Superior temporal gyrus (tissue), 1 donor: ENCODE data around the gene CCDC88C.
"Not testable (repeated sequence)": the region's sequence is repeated elsewhere in the genome, so short reads cannot be mapped to it uniquely, and the experiment has no call there.

ENCODE experiments used
- DNase-seq: peaks from one replicate; pipeline ENCODE4 v3.0.0-alpha.2; 2016; ENCODE audit errors: extremely low spot score

Gene CCDC88C

GRCh38 chr14:91269076-91269991 lies 148.3 kb downstream of the CCDC88C start:
- DNase-seq = no peak

GRCh38 chr14:91267965-91268437 lies 149.6 kb downstream of the CCDC88C start:
- no peak for DNase-seq

GRCh38 chr14:91266276-91266675 lies 151.3 kb downstream of the CCDC88C start:
- not testable (repeated sequence) for DNase-seq

GRCh38 chr14:91265404-91265803 lies 152.2 kb downstream of the CCDC88C start:
- no peak for DNase-seq

DNA sequence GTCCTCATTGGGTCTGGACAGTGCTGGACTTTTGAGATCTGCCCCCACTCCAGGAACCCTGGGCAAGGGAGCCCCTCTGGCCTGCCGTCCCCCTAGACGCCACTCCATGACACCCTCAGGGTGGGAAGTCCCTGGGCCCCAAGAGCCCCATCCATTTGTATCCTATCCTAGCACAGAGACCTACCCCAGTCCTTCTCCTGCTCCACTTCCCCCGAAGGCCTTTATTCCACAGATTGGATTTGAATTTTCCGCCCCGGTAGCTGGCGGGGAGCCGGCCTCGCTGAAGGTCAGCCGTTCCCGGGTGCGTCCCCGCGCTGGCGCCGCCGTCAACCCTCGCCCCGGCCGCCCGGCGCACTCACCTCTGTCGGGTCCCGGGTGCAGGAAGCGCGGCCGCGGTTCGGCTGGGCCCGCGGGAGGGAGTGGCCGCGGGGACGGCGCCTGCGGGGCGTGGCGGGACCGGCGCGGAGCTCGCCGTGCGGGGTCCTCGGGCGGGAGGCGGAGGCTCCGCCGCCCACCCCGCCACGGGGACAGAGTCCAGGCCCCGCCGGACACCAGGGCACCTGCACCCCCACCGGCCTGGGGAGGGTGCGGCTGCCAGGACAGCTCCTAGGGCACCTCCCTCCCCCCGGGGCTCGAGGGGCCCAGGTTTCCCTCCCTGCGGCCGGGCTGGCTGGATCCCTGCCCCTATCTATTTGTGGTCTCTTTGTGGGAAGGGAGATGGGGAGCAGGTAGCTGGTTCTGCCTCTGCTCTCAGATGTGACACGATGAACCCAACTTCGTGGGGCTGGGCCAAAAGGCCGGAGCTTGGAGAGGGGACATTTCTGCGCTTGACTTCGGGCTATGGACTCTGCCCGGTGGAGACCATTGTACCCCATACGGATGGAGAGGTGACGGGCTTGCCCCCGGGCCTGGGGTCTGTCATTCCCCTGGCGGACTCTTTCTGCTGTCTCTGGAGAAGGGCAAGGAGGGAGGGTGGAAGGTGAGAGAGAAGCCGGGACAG lies 153.2 kb downstream of the CCDC88C start:
- no peak for DNase-seq

DNA sequence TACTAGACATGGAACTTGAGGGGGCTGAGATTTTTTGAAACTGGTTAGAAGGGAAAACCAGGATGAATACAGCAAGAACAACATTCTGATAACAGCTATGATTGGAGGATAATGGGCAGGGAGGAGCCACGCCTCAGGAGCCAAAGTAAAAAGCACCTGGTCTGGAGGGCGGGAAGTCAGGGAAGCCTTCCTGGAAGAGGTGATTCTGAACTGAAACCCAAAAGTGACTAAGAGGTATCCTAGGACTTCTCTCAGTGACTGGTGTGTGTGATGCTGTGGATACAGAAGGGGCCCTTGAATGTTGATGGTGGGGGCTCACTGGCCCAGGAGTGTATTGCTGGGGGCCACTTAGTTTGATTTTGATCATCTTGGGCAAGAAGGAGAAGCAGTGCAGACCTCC lies 154.3 kb downstream of the CCDC88C start:
- DNase-seq = no peak

DNA sequence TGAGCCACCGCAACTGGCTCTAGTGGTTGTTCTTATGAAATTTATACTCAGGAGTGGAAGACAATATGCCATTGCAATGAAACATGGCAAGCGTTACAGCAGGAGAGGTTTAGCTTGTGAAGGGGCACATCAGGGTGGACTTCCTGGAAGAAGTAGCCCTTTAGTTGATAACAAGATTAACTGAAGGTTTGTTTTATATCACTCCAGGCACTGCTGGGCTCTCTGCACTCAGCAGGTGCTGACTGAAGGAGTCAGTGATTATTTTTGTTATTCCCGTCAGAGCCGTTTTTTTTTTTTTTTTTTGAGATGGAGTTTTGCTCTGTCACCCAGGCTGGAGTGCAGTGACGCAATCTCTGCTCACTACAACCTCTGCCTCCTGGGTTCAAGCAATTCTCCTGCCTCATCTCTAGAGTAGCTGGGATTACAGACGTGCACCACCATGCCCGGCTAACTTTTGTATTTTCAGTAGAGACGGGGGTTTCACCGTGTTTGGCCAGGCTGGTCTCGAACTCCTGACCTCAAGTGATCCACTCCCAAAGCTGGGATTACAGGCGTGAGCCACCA lies 155.6 kb downstream of the CCDC88C start:
- no peak for DNase-seq

- DNase-seq = no peak
Measured at GRCh38 chr14:91261115-91261514, 156.5 kb downstream of the CCDC88C start.

DNA sequence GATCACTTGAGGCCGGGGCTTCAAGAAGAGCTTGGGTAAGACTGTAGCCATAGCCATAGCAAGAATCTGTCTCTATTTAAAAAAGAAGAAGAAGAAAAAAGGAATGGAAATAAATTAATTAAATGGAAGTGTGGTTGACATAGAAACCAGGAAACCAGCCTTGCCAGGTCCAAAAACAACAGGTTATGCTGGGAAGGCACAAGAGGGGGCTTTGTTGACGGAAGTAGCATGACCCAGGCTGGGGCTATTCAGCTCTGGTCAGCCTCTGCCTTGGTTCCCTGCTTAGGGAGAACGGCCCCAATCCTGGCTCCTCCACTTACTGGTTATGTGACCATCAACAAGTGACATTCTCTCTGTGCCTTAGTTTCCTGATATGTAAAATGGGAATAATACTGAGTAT lies 158.7 kb downstream of the CCDC88C start:
- DNase-seq = no peak

- no peak for DNase-seq
Measured at GRCh38 chr14:91258011-91258618, 159.5 kb downstream of the CCDC88C start.

DNA sequence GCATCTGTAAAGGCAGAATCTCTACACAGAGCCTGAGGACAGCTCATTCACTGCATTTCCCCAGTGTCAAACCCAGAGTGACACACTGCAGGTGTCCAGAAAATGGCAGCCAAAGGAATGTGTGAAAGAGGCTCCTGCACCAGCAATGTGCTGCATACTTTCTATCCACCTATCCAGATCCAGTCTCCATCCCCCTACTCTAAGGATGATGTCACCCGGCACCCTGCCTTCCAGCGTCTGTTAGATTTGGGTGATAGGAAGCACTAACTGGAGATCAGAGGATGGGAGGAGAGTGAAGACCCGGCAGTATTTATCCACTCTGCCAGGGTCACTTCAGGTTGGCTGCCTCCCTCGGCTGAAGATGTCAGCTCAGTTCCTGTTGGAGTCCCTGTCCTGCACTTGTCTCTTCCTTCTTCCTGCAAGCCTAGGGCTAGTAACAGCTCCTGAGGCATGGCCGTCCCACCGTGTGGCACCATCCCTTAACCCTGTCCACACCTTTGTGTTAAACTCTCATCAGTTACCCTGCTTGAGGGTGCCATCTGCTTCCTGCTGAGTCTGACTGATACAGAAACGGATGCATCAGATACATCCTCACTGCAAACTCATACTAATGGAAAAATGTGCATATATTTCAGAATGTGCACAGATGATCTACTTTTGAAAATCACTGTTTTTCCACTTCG lies 160.2 kb downstream of the CCDC88C start:
- DNase-seq = peak; percentile 27

DNA sequence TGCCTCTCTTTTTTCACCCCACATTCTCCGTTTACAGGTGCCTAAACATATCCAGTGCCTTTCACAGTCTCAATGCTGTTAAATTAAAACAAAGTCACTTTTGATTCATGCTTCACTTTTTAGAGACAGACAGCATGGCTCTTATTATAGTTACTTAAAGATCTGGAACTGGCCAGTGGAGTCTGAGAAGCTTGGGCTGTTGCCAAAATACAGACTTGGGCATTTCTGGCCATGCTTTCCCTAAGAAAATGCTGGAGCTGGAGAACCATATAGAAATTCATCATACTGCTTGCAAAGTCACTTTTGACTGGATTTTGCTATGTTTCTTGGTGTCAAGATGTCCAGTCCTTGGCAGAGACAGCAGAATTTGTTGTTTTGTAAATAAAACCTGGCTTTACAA lies 161.0 kb downstream of the CCDC88C start:
- DNase-seq = peak; percentile 42

GRCh38 chr14:91255026-91255695 lies 162.5 kb downstream of the CCDC88C start:
- DNase-seq = no peak

DNA sequence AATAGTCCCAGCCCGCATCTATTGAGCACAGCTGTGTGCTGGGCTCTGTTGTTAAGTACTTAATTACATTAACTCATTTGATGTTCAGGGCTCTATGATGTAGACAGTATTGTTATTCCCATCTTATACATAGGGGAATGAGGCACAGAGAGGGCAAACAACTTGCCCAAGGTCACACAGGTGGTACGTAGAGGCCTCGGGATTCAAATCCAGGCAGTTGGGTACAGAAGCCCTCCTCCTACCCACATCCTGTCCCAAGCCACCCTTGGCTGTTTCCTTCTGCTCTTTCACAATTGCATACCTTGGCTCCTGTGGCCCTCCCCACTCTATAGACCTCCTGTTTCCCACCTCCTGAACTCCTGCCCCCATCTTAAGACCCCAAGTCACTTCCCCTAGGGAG lies 163.2 kb downstream of the CCDC88C start:
- no peak for DNase-seq

DNA sequence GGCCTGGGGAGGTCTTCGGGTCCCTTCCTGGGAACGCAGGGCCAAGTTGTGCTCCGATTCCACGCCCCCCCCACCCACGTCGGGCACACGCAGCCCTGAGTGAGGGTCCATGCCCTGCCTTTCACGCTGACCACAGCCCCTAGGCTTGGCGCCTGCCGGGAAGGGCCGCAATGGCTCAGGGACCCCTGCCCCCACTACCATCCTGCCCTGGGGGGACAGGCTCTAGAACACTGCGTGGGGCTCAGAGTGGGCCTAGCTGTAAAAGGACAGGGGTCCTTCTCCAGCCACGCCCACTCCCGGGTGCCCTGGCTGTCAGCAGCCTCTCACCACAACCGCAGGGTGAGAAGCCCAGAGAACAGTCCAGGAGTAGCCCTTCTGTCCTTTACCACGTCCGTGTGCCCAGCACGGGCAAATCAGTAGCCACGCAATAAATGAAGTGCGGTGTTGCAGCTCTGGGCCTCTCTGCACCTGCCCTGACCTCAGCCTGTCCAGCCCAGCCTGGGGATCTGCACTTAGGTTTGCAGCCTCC lies 163.8 kb downstream of the CCDC88C start:
- no peak for DNase-seq

DNA sequence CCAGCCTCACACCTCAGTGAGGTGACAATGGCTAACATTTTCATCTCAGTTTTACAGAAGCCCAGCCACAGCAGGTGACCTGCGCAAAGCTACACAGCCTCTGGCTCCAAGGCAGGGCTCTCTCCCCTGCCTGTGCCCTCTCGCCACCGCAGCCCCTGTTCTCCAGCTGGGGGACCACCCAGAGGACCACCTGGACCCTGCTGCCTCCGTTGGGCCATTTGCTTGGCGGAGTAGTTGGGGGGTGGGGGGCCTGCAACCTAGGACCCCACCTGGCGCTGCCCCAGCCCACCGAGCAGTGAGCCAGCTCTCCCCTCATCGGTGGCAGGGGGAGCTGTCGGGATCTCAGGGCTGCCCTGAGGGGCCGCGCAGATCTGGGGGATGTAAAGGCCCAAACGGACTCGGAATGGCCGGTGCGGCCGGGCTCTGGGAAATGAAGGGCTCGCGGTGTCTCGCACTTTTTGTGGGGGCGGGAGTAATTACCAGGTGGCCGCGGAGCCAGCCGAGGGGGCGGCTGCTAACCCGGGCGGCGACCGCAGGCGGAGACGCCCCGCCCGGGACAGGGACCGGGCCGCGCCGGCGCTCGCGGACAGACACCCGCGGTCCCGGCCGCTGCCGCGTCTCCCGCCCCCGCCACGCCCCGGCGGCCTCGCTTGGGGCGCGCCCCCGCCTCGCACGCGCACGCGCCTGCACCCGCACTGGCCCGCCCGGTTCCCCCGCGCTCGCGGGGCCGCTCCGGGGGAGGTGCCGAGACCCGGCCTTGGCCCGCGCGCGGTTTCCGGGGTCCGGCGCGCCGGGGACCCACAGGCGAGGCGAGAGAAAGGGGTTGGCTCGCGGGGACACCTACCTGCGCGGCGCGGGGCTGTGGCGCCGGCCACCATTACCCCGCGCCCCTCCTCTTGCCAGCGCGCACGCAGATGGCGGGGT lies 164.5 kb downstream of the CCDC88C start:
- no peak for DNase-seq

DNA sequence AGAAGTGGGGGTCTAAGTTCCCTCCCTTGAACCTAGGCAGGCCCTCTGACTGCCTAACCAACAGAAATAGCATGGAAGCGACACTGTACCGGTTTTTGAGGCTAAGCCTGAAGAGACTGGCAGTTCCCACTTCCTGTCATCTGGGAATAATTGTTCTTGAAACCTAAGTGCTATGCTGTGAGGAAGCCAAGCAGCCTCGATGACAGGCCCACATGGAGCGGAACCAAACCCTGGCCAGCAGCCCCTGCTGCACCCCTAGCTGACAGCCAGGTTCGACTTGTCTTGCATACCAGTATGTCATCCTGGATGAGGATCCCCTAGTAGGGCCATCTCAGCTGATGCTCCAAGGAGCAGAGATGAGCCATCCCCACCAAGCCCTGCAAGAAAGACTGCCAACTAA lies 166.7 kb downstream of the CCDC88C start:
- no peak for DNase-seq

GRCh38 chr14:91249841-91250616 lies 167.6 kb downstream of the CCDC88C start:
- DNase-seq = no peak
